WI38 (cell line): ENCODE results near the gene DEF6.
A peak's percentile ranks its signal among the peaks of the same experiment; 100 is the strongest.

Experiments
- H3K4me3 ChIP-seq: 2 replicates; pipeline ENCODE4 v1.5.1; 2011; ENCODE audit warnings: low read depth, mild to moderate bottlenecking, control low read depth, low read length
- TF ChIP-seq, protein P1 (sequence below): IDR thresholded peaks from 2 replicates; pipeline ENCODE4 v1.5.1; 2012; ENCODE audit warnings: low read depth, mild to moderate bottlenecking, control low read depth, low read length

Gene DEF6

DNA sequence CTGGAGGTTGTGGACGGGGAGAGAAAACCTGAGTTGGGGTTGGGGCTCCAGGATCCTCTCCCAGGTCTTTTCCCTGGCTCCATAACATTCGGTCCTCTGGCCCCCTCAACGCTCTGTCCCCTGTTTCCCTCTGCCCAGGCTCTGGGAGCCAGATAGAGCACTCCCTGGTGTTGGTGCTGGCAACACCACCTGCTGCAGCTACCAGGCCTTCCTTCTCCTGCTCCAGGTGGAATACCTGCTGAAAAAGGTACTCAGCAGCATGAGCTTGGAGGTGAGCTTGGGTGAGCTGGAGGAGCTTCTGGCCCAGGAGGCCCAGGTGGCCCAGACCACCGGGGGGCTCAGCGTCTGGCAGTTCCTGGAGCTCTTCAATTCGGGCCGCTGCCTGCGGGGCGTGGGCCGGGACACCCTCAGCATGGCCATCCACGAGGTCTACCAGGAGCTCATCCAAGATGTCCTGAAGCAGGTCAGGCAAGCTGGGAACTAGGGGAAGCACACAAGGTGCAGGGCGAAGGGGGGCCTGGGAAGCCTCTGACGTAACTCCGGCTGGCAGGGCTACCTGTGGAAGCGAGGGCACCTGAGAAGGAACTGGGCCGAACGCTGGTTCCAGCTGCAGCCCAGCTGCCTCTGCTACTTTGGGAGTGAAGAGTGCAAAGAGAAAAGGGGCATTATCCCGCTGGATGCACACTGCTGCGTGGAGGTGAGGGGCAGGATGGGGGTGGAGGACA lies 14.6 kb downstream of the DEF6 start:
- TF ChIP-seq, protein P1, sequence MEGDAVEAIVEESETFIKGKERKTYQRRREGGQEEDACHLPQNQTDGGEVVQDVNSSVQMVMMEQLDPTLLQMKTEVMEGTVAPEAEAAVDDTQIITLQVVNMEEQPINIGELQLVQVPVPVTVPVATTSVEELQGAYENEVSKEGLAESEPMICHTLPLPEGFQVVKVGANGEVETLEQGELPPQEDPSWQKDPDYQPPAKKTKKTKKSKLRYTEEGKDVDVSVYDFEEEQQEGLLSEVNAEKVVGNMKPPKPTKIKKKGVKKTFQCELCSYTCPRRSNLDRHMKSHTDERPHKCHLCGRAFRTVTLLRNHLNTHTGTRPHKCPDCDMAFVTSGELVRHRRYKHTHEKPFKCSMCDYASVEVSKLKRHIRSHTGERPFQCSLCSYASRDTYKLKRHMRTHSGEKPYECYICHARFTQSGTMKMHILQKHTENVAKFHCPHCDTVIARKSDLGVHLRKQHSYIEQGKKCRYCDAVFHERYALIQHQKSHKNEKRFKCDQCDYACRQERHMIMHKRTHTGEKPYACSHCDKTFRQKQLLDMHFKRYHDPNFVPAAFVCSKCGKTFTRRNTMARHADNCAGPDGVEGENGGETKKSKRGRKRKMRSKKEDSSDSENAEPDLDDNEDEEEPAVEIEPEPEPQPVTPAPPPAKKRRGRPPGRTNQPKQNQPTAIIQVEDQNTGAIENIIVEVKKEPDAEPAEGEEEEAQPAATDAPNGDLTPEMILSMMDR: no peak
- H3K4me3 ChIP-seq: no peak overlapping the region

DNA sequence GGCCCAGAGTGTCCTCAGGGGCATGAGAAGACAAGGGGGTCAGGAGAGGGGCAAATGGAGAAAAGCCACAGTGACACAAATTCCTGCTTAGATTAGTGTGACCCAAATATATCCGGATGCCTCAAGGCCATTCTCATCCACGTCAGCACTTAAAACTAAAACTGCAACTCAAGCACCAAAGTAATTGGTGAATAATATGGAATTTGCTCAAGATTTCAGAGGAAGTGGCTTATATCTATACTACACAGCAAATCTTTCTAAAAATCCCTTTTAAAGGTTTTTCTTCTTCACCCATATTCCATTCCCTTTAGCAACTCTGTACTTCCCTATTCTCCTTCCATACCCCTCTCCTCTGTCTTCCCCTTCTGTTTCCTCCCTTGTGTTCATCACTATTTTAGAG lies 15.2 kb downstream of the DEF6 start:
- TF ChIP-seq, protein P1: no peak

DNA sequence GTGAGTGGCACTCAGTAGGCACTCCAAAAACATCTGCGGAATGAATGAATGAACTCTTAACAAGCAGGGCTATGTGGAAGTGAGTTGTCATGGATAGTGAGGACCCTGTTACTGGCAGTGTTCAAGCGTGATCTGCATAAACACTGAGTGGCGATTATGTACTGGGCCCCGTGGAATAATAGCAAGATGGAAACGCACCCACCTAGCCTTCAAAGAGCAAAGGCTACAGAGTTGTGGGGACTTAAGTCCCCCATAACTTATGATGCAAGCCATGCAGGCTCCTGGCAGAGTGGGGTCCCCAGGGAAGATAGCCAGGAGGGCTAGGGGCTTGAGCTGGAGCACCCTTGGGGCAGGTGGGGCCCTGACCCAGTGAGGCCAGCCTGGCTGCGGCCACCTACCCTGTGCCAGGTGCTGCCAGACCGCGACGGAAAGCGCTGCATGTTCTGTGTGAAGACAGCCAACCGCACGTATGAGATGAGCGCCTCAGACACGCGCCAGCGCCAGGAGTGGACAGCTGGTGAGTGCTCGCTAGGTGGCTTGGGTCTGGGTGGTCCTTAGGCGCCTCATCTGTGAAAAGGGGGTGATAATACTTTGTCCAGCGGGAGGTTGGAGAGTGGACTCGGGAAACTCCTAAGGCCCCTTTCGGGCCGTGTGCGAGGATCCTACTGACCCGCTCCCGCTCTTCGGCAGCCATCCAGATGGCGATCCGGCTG lies 20.0 kb downstream of the DEF6 start:
- TF ChIP-seq, protein P1: no peak
- peak overlapping the region; percentile 61 for H3K4me3 ChIP-seq

More for the DNA sequence above, 15.2 kb downstream of the DEF6 start:
- H3K4me3 ChIP-seq: no peak overlapping the region

DNA sequence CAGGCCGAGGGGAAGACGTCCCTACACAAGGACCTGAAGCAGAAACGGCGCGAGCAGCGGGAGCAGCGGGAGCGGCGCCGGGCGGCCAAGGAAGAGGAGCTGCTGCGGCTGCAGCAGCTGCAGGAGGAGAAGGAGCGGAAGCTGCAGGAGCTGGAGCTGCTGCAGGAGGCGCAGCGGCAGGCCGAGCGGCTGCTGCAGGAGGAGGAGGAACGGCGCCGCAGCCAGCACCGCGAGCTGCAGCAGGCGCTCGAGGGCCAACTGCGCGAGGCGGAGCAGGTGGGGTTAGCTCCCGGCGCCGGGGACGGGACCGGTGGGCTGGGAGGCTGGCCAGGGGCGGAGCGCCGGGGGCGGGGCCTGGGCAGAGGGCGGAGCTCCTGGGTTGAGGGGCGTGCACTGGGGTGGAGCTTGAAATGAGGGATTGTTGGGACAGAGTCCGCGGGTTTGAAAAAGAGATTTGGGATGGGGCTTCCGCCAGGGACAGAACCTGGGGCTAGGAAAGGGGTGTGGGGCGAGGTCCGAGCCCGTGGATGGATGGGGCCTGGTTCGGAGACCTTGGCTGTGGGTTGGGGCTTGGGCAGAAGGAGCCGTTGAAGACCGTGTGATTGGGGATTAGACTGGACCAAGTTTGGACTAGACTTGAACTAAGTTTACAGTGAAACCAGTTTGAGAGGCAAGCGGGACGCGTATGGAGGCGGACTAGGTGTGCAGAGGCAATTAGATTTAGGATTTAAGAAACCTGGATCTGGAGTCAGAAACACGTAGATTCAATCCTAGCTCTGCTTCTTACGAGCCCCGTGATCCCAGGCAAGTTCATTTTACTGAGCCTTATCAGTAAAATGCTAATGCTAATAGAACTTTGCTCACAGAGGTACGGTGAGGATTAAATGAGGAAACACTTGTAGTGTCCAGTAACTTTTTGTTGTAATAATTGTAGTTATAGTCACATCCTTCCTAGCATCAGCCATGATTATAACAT lies 20.9 kb downstream of the DEF6 start:
- peak overlapping the region; percentile 61 for H3K4me3 ChIP-seq
- TF ChIP-seq, protein P1: no peak

DNA sequence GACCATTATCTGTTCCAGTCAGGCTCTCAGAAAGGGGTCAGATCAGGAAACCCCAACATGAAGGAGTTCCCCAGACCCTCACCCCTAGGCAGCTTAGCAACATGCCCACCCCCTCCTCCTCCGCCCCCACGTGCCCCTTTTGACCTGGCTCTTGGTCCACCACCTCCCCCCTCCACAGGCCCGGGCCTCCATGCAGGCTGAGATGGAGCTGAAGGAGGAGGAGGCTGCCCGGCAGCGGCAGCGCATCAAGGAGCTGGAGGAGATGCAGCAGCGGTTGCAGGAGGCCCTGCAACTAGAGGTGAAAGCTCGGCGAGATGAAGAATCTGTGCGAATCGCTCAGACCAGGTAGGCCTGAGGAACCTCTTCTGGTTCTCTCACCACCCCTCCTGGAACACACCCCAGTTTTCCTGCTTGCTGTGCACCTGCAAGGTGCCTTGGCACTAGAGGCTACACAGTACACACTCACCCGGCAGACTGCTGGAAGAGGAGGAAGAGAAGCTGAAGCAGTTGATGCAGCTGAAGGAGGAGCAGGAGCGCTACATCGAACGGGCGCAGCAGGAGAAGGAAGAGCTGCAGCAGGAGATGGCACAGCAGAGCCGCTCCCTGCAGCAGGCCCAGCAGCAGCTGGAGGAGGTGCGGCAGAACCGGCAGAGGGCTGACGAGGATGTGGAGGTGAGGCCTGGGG lies 21.9 kb downstream of the DEF6 start:
- TF ChIP-seq, protein P1: no peak

DNA sequence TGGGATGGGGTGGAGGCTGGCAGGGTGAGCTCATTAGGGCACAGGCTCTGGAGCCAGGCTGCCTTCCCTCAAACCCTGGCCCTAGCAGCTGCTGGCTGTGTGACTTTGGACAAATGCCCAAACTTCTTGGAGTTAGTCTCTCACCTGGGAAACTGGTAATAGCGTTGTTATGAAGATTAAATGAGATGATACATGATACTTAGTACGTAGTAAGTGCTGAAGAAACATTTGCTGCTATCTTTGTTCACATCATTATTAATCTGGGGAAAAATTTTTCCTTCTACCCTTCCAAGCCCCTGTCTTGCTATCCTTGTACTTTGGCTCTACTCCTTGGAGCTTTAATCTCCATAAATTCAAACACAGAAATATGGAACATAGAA lies 22.4 kb downstream of the DEF6 start:
- TF ChIP-seq, protein P1: no peak
- no peak overlapping the region for H3K4me3 ChIP-seq

More for the DNA sequence above, 21.9 kb downstream of the DEF6 start:
- no peak overlapping the region for H3K4me3 ChIP-seq
